ENCODE data around the gene SLAMF9. TPM values are rescaled to one million over a fixed set of nuclear protein-coding genes. Genes with fewer than 3 reads are reported as not detected.

The SLAMF9 gene
- total RNA-seq, 1 experiment from 2014 or later: not detected

DNA sequence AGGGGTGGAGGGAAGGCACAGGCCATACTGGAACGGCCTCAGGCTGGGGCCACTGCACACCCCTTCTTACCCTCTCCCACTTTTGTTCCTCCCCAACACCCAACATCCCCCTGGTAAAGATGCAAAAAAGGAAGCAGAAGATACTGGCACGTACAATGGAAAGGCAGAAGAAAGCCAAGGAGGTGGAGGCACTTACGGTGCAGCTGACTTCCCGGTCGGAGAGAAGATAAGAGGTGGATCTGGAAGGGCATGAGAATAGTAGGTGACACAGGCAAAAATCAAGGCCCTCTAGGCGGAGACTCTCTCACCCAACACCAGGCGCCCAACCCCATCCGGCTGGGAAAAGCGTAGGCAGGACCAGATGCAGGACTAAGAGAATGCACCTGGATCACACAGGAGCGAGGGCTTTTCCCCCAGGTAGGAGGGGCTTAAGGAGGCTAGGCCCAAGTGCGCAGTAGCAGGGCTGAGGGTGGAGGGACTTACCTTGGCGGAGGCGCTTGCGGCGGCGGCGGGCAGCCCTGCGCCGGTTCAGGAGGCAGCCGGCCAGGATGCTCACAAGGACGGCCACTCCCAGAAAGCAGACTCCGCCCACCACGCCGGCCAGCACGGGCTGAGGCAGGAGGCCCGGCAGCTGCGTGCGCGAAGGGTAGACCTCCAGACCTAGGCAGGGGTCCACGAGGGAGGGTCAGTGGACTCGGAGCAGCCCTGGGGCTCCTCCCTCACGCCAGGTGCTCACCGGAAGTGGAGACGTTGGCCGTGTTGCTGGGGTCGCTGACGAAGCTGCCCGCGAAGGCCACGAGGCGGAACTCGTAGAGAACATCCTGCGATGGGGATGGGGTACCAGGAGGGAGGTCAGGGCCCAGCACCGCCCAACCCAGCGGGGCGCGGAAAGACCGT is 24.6 kb downstream of the SLAMF9 start:
- peaks cover 3% of the 10 kb centered on the region for H3K27me3 Mint-ChIP-seq (ENCODE audit: low read depth)
- no peaks in the 10 kb centered on the region for H3K9me3 ChIP-seq (ENCODE audit: control insufficient read depth, low read depth, low read length)
- TF ChIP-seq, protein P1, sequence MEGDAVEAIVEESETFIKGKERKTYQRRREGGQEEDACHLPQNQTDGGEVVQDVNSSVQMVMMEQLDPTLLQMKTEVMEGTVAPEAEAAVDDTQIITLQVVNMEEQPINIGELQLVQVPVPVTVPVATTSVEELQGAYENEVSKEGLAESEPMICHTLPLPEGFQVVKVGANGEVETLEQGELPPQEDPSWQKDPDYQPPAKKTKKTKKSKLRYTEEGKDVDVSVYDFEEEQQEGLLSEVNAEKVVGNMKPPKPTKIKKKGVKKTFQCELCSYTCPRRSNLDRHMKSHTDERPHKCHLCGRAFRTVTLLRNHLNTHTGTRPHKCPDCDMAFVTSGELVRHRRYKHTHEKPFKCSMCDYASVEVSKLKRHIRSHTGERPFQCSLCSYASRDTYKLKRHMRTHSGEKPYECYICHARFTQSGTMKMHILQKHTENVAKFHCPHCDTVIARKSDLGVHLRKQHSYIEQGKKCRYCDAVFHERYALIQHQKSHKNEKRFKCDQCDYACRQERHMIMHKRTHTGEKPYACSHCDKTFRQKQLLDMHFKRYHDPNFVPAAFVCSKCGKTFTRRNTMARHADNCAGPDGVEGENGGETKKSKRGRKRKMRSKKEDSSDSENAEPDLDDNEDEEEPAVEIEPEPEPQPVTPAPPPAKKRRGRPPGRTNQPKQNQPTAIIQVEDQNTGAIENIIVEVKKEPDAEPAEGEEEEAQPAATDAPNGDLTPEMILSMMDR (conservative IDR thresholded peaks at IDR 0.05): no peak
- H3K4me1 Mint-ChIP-seq: peaks cover 12 to 14% of the 10 kb centered on the region in 2 experiments
- H2BK12ac ChIP-seq (ENCODE audit: insufficient read length, low read depth, low read length): no peak overlapping the region
- peak overlapping the region in 2 of 3 experiments; percentile 29 to 40; a peak in 4 of 7 replicates for H3K27ac Mint-ChIP-seq
- no peak overlapping the region for H3K27ac ChIP-seq (ENCODE audit: insufficient read length, low read depth, low read length)
- no peak overlapping the region for H3K4me2 ChIP-seq (ENCODE audit: insufficient read depth, insufficient read length, low read length)
- no peak overlapping the region for H3K14ac ChIP-seq (ENCODE audit: insufficient read depth, low read length)
- no peaks in the 10 kb centered on the region for H4K20me1 ChIP-seq (ENCODE audit: control insufficient read depth, insufficient read depth, insufficient read length)
- no peaks in the 10 kb centered on the region for H3K4me1 ChIP-seq (ENCODE audit: insufficient read depth, low read length)
- H2BK20ac ChIP-seq (ENCODE audit: low read depth, low read length, poor library complexity, severe bottlenecking): no peak overlapping the region
- H3K36me3 Mint-ChIP-seq (ENCODE audit: insufficient read depth in 1 of 3, low read depth in 3 of 3): peaks cover 18 to 30% (median 29%) of the 10 kb centered on the region in 3 experiments
- H3K23ac ChIP-seq (ENCODE audit: insufficient read length, low read depth, low read length): no peak overlapping the region
- H3K56ac ChIP-seq (ENCODE audit: insufficient read length, low read depth, low read length): no peak overlapping the region
- no peak overlapping the region for H4K91ac ChIP-seq (ENCODE audit: insufficient read length, low read depth, low read length)
- H3K18ac ChIP-seq (ENCODE audit: insufficient read length, low read depth, low read length): no peak overlapping the region
- no CpG with 5 or more reads among the region's 48 CpGs for WGBS (ENCODE audit: extremely low coverage, insufficient read length, low lambda C conversion rate)
- no peak overlapping the region for H4K5ac ChIP-seq (ENCODE audit: insufficient read length, low read depth, low read length)
- no peak overlapping the region for H2AFZ ChIP-seq (ENCODE audit: low read length)
- H3K4ac ChIP-seq (ENCODE audit: low read depth, low read length): no peak overlapping the region
- peaks cover 14% of the 10 kb centered on the region for H3K23me2 ChIP-seq (ENCODE audit: insufficient read length, low read depth, low read length, poor library complexity, severe bottlenecking)
- no peaks in the 10 kb centered on the region for H3K79me1 ChIP-seq (ENCODE audit: insufficient read depth, low read depth, low read length, poor library complexity, severe bottlenecking)
- no peak overlapping the region for H2BK15ac ChIP-seq (ENCODE audit: low read depth, low read length)
- no peak overlapping the region for H4K8ac ChIP-seq (replicated peaks; ENCODE audit: insufficient read length, low read depth, low read length)
- H3K4me3 Mint-ChIP-seq: no peak overlapping the region; a peak in 1 of 5 replicates
- no peak overlapping the region for H2BK5ac ChIP-seq (ENCODE audit: insufficient read length, low read length)
- H3T11ph ChIP-seq (ENCODE audit: low read length): no peak overlapping the region
- DNase-seq: peak; percentile 96
- H2BK120ac ChIP-seq (ENCODE audit: low read depth, low read length, poor library complexity, severe bottlenecking): no peak overlapping the region
- no peaks in the 10 kb centered on the region for H3K27me3 ChIP-seq (ENCODE audit: insufficient read depth, low read length)
- H3K79me2 ChIP-seq (ENCODE audit: insufficient read depth, low read length): no peaks in the 10 kb centered on the region
- H2AK5ac ChIP-seq (ENCODE audit: insufficient read length, low read length): no peak overlapping the region
- no peaks in the 10 kb centered on the region; a peak in 1 of 5 replicates for H3K9me3 Mint-ChIP-seq
- H3K9ac ChIP-seq (ENCODE audit: extremely low read depth, insufficient read length, low read length): no peak overlapping the region

Measured in H9 (cell line).